ENCODE measurements around the gene TMEM30B. TPM values are rescaled to one million over a fixed set of nuclear protein-coding genes. Genes with fewer than 3 reads are reported as not detected.
A peak's percentile ranks its signal among the peaks of the same experiment; 100 is the strongest.

Gene TMEM30B
- polyA plus RNA-seq, 1 of the 3 experiments (the other 2 are of a cell fraction): 0.15 TPM

GRCh38 chr14:61262082-61262481, 19.1 kb downstream of the TMEM30B start:
- Histone ChIP-seq H3K9me3 (no peaks in the 10 kb centered on the region), H3K36me3 (replicated peaks in 1 of 2; ENCODE audit: control insufficient read depth in 1 of 2, insufficient read depth in 2 of 2, low read length in 1 of 2) (no peaks in the 10 kb centered on the region), H2AFZ (ENCODE audit: low read depth) (no peak overlapping the region; the same call in 1 of the 2 replicates), H3K4me1 (ENCODE audit: control insufficient read depth in 1 of 2, insufficient read depth in 2 of 2, low read depth in 1 of 2, low read length in 1 of 2) (peaks cover 25 to 28% of the 10 kb centered on the region in 2 experiments), H4K20me1 (ENCODE audit: insufficient read depth) (no peaks in the 10 kb centered on the region), H3K4me3 (ENCODE audit: low read depth in 2 of 2, low read length in 1 of 2) (0 out of 4 replicates have a peak overlapping the region, but pooled peaks of 1 of the 2 experiments have one; percentile 19), H3K9me2 (no peaks in the 10 kb centered on the region), H3K27me3 (ENCODE audit: insufficient read depth) (no peaks in the 10 kb centered on the region), H3K79me2 (ENCODE audit: insufficient read depth) (no peaks in the 10 kb centered on the region), H3K9ac (peak overlapping the region; percentile 50; the same call in 1 of the 2 replicates), H3F3A (replicated peaks; ENCODE audit: insufficient read depth) (peaks cover 52% of the 10 kb centered on the region), H3K4me2 (peak overlapping the region; percentile 71), H3K27ac (ENCODE audit: low read depth in 2 of 2, low read length in 1 of 2) (peak overlapping the region; percentile 89 to 99; a peak in 3 of 4 replicates)
- CTCF ChIA-PET: interaction anchor here (1.6 to 4.4 kb wide), 5 partner anchors 9 to 637 kb away, joined by 5 to 28 read pairs (median 6); no protein-coding TSS in a partner anchor
- TF ChIP-seq FOSL2 (IDR thresholded peaks at IDR 0.05; ENCODE audit: borderline replicate concordance, low read depth): peak; percentile 23; the same call in 1 of the 2 replicates
- TF ChIP-seq EZH2phosphoT487 (IDR thresholded peaks at IDR 0.05; ENCODE audit: borderline replicate concordance, low read depth): no peak
- no peak for TF ChIP-seq ELF1 (IDR thresholded peaks at IDR 0.05)
- peak; percentile 47; the same call in 1 of the 2 replicates for TF ChIP-seq NFIC (IDR thresholded peaks at IDR 0.05; ENCODE audit: borderline replicate concordance)
- TF ChIP-seq PBX3 (IDR thresholded peaks at IDR 0.05): peak; percentile 54
- peak; percentile 35 for TF ChIP-seq JUND (IDR thresholded peaks at IDR 0.05)
- TF ChIP-seq EP300 (IDR thresholded peaks at IDR 0.05; ENCODE audit: borderline replicate concordance in 1 of 2, low read depth in 1 of 2, low read length in 1 of 2): peak in 1 of 2 experiments; percentile 38; a peak in 1 of 4 replicates
- peak; percentile 58; the same call in 1 of the 2 replicates for TF ChIP-seq TCF12 (IDR thresholded peaks at IDR 0.05)
- WGBS (ENCODE audit: low lambda C conversion rate): 22% methylated on average over 4 of the region's 4 CpGs
- POLR2A ChIA-PET: no interaction called here
- DNase-seq: no peak

GRCh38 chr14:61260939-61261776, 20.0 kb downstream of the TMEM30B start:
- peak overlapping the region; percentile 50; the same call in 1 of the 2 replicates for H3K9ac ChIP-seq
- H3K9me2 ChIP-seq: no peaks in the 10 kb centered on the region
- DNase-seq: no peak
- H3K9me3 ChIP-seq: no peaks in the 10 kb centered on the region
- no peaks in the 10 kb centered on the region for H3K27me3 ChIP-seq (ENCODE audit: insufficient read depth)
- no peaks in the 10 kb centered on the region for H3K36me3 ChIP-seq (replicated peaks in 1 of 2; ENCODE audit: control insufficient read depth in 1 of 2, insufficient read depth in 2 of 2, low read length in 1 of 2)
- POLR2A ChIA-PET: no interaction called here
- peak overlapping the region; percentile 71 for H3K4me2 ChIP-seq
- no peaks in the 10 kb centered on the region for H4K20me1 ChIP-seq (ENCODE audit: insufficient read depth)
- H3F3A ChIP-seq (replicated peaks; ENCODE audit: insufficient read depth): peaks cover 61% of the 10 kb centered on the region
- no peaks in the 10 kb centered on the region for H3K79me2 ChIP-seq (ENCODE audit: insufficient read depth)
- 24% methylated on average over 8 of the region's 8 CpGs for WGBS (ENCODE audit: low lambda C conversion rate)
- peak overlapping the region; percentile 89 to 99 for H3K27ac ChIP-seq (ENCODE audit: low read depth in 2 of 2, low read length in 1 of 2)
- peaks cover 29 to 30% of the 10 kb centered on the region in 2 experiments for H3K4me1 ChIP-seq (ENCODE audit: control insufficient read depth in 1 of 2, insufficient read depth in 2 of 2, low read depth in 1 of 2, low read length in 1 of 2)
- peak overlapping the region in 1 of 2 experiments; percentile 19; a peak in 1 of 4 replicates for H3K4me3 ChIP-seq (ENCODE audit: low read depth in 2 of 2, low read length in 1 of 2)
- CTCF ChIA-PET: interaction anchor here (0.6 to 4.4 kb wide), 8 partner anchors 8 to 636 kb away, joined by 3 to 28 read pairs (median 6); partner anchors contain the start of gene TMEM30B
- peak overlapping the region; percentile 1; the same call in 1 of the 2 replicates for H2AFZ ChIP-seq (ENCODE audit: low read depth)
- TF ChIP-seq TCF12 (IDR thresholded peaks at IDR 0.05) (peak; percentile 85), FOXM1 (IDR thresholded peaks at IDR 0.05; ENCODE audit: low read depth) (peak; percentile 77; the same call in 1 of the 2 replicates), PBX3 (IDR thresholded peaks at IDR 0.05) (peak; percentile 63; the same call in 1 of the 2 replicates), GATA2 (CRISPR knock-in tag; IDR thresholded peaks at IDR 0.05) (no peak), EP300 (IDR thresholded peaks at IDR 0.05; ENCODE audit: borderline replicate concordance in 1 of 2, low read depth in 1 of 2, low read length in 1 of 2) (peak in 1 of 2 experiments; percentile 62; a peak in 2 of 4 replicates), NFIC (IDR thresholded peaks at IDR 0.05; ENCODE audit: borderline replicate concordance) (peak; percentile 78), JUND (IDR thresholded peaks at IDR 0.05) (peak; percentile 44), NRF1 (IDR thresholded peaks at IDR 0.05; ENCODE audit: low read depth, low read length) (no peak), MEF2A (IDR thresholded peaks at IDR 0.05; ENCODE audit: borderline replicate concordance, low read depth) (no peak; the same call in 1 of the 2 replicates), CTCF (IDR thresholded peaks at IDR 0.05) (peak; percentile 50), FOSL2 (IDR thresholded peaks at IDR 0.05; ENCODE audit: borderline replicate concordance, low read depth) (peak; percentile 55; the same call in 1 of the 2 replicates), TEAD4 (IDR thresholded peaks at IDR 0.05; ENCODE audit: borderline replicate concordance, insufficient read depth) (peak; percentile 41; the same call in 1 of the 2 replicates)

Measured in SK-N-SH (cell line).